GM19351 (cell line): ENCODE data around the gene CPA2.

Experiments
- ATAC-seq: cut with Tn5 transposase; IDR thresholded peaks from one replicate; pipeline ENCODE4 v1.9.1; 2021; ENCODE audit warnings: mild to moderate bottlenecking, moderate library complexity; ENCODE audit not compliant: unreplicated experiment

CPA2 gene

DNA sequence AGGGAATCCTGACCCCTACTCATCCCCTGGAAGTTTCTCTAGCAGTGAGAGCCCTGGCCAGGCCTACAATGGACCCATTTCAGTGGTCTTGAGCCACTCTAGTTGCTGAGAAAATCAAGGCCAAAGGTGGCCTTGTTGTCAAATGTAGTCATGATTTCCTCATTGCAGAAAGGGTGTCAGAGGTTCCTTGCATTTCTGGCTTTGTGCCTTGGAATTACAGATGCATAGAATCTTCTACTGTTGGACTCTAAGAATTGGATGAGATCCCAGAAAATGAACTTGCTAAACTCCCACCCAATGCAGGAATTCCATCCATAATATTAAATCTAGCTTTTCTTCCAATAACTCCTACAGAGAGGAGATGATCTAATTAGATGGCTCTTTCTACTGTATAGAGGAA is 12.2 kb downstream of the CPA2 start:
- no peak for ATAC-seq

GRCh38 chr7:130279286-130279685 is 12.6 kb downstream of the CPA2 start:
- ATAC-seq, result no peak

GRCh38 chr7:130279906-130280305 is 13.2 kb downstream of the CPA2 start:
- ATAC-seq, result no peak

- ATAC-seq, result no peak
These were observed 14.6 kb downstream of the CPA2 start for GRCh38 chr7:130281260-130281659.

- no peak for ATAC-seq
These were observed 20.2 kb downstream of the CPA2 start for GRCh38 chr7:130286881-130287280.

- no peak for ATAC-seq
These were observed 21.5 kb downstream of the CPA2 start for GRCh38 chr7:130288168-130288567.

GRCh38 chr7:130288829-130289228 is 22.2 kb downstream of the CPA2 start:
- ATAC-seq, result no peak

DNA sequence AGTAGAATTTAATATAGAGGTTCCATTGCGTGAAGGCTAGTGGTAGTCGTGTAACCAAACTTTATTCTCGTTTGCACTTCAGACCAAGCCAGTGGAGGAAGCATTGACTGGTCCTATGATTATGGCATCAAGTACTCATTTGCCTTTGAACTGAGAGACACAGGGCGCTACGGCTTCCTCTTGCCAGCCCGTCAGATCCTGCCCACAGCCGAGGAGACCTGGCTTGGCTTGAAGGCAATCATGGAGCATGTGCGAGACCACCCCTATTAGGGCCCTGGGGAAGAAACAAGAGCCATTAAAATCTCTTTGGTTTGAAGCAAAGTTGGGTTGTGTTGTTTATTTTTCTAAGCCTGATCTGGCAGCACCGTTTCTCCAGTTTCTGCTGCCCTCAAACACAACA is 22.8 kb downstream of the CPA2 start:
- no peak for ATAC-seq

- ATAC-seq, result no peak
These were observed 24.1 kb downstream of the CPA2 start for GRCh38 chr7:130290745-130291144.

DNA sequence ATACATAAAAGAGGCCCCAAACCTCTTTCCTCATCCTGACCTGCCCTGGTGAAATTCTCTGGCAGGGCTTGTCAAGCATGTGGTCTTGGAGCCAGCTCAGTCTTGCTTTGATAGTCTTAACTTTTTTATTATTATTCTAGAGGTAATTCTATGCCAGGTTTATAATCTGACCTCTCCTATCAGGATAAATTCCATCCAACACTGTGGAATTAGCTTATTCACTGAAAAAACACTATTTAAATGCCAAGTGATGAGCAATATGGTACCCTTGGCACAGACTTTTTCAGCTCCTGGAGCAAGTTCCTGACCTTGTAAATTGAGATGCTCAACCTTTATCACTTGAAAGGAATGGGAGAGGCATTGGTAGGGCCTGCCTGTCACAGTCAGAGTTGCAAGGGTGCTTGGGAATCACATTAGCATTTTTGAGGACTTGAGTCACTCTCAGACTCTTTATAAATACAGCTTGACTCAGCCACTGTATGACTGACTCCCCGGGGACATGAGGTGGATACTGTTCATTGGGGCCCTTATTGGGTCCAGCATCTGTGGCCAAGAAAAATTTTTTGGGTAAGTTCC is 26.1 kb downstream of the CPA2 start, which contains the start of gene CPA4:
TSS of gene CPA4 (plus strand) at position 480 of the 576 bp plus-strand sequence. CDS start at position 500, 20 bp downstream.
- ATAC-seq, result no peak

DNA sequence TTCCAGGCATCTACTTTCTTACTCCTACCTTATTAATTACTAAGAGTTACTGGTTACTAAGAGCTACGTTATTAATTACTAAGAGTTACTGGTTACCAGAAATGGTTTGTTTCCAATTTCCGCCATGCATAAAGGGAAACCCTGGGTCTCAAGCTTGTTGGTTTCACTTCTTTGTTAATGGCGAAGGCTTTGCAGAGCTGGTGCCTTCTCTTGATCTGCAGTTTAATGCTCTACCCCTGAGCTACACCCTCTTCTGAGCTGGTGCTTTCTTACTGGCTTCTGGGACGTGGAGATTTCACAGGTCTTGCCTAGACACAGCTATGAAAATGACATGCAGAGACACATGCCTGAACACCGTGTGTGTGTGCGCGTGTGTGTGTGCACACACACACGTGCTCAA is 26.9 kb downstream of the CPA2 start:
- ATAC-seq, result peak; percentile 67

- no peak for ATAC-seq
These were observed 27.7 kb downstream of the CPA2 start for GRCh38 chr7:130294314-130294713.

GRCh38 chr7:130296221-130296951 is 29.7 kb downstream of the CPA2 start:
- no peak for ATAC-seq

- no peak for ATAC-seq
These were observed 31.2 kb downstream of the CPA2 start for GRCh38 chr7:130297628-130298543.

DNA sequence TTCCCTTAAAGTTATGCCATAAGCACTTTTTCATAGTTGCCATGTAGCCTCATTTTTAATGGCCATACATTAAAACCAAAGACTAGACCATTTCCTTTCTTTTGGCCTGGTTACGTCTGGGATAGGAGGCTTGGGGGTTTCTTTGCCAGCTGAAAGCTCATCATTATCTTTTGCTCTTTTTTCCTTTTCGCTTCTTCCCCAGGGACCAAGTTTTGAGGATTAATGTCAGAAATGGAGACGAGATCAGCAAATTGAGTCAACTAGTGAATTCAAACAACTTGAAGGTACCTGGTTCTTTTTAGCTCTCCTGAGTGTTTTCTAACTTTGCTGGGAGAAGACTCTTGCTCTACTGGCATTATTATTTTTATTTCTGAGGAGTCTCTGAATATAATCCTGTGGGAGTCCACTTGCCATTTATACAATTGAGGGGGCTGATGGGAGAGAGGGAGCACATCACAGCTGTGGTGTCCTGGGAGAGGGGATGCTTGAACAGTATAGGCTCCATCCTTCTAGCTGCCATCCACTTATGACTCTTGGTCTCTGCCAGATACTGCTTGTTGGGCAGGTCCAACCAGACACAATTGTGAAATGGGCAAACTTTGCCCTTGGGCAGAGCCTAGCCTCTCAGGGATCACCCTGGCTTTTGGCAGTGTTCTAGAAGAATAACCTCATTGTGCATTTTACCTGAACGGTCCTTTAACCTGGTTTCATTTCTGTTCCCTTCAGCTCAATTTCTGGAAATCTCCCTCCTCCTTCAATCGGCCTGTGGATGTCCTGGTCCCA is 32.1 kb downstream of the CPA2 start:
- no peak for ATAC-seq

DNA sequence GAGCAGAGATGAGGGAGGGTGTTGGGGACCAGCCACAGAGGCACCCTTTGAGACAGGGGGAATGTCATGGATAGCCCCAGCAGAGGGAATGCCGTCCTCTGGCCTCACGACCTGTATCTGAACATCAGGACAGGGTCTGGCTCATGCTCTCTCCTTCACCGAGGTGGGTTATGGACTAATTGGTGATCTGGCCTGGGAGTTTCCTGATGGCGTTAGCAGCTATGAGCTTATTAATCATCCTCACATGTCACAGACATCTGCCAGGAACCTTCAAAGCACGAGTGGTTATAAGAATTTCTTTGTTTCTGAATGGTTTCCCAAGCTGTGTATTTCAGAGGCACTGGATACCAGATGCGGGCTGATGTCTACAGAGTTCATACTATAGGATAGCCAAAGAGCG is 33.2 kb downstream of the CPA2 start:
- no peak for ATAC-seq

DNA sequence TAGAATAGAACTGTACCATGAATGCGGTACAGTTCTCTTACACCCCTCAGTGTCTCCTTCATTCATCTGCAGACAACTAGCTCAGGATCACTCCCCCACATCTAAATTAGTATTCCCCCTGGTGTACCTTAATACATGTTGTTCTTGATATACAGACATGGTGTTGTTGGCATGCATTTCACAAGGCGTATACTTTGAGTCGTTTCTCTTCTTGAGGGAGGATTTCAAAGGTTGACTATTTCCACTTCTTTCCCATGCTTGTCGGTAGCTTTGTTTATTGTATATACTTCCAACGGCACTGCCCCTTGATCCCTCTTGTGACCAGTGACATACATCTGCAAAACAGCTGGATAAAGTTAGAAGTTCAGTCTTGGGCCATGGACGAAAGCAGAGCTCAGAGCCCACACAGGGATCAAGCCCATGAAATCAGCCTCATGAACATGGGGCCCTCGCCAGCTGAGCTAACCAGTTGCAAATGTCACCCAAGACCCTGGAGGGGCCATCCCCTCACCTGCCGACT is 34.9 kb downstream of the CPA2 start:
- ATAC-seq, result no peak

DNA sequence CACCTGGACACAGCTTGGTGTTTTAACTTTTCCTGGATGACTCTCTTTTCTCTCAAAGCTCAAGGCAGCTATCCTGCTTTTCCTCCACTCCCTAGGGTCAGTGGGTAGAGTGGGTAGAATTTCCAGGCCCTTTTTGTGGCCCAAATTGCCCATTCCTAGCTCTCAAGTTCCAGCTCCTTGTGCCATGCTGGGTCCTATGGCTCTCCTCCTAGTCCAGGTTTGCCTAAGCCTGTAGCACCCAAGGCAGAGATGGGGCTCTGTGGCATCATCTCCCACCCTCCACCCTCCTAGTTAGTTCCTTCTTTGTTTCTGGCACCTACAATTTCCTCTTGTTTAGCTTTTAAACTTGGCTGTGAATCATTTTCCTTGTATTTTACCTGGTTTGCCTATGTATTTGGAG is 36.0 kb downstream of the CPA2 start:
- no peak for ATAC-seq

- no peak for ATAC-seq
These were observed 36.5 kb downstream of the CPA2 start for GRCh38 chr7:130303127-130303526.

GRCh38 chr7:130303551-130303950 is 36.9 kb downstream of the CPA2 start:
- no peak for ATAC-seq

- no peak for ATAC-seq
These were observed 37.3 kb downstream of the CPA2 start for GRCh38 chr7:130303982-130304381.
